ENCODE measurements around the gene GLCCI1. TPM values are rescaled to one million over a fixed set of nuclear protein-coding genes. Genes with fewer than 3 reads are reported as not detected.

GLCCI1 gene
- total and polyA plus RNA-seq, 2 of the 8 experiments (the other 6 are each of a cell fraction or from before 2014, with no cell fraction given) = 12.4 to 27.7 TPM

GRCh38 chr7:8003077-8003476 lies 34.5 kb downstream of the GLCCI1 start:
- Histone ChIP-seq H3K4me2 (ENCODE audit: insufficient read depth in 1 of 2, low read depth in 2 of 2, low read length in 2 of 2) (no peak overlapping the region), H3K14ac (ENCODE audit: insufficient read length) (no peak overlapping the region), H3K9me3 (ENCODE audit: insufficient read depth in 2 of 2, low read depth in 1 of 2, low read length in 1 of 2) (no peaks in the 10 kb centered on the region), H3K27me3 (replicated peaks in 1 of 4; ENCODE audit: control insufficient read depth in 3 of 4, extremely low read depth in 1 of 4, insufficient read depth in 3 of 4, low read length in 3 of 4) (no peaks in the 10 kb centered on the region), H3K4me3 (ENCODE audit: extremely low read depth in 1 of 4, insufficient read depth in 2 of 4, low read depth in 3 of 4, low read length in 4 of 4) (no peak overlapping the region), H2BK120ac (replicated peaks; ENCODE audit: low read depth, low read length) (no peak overlapping the region), H3K27ac (ENCODE audit: low read depth, low read length) (no peak overlapping the region), H2BK20ac (ENCODE audit: low read length) (no peak overlapping the region), H3K4me1 (replicated peaks in 1 of 4; ENCODE audit: control insufficient read depth in 3 of 4, insufficient read depth in 4 of 4, low read length in 3 of 4) (no peaks in the 10 kb centered on the region), H2BK15ac (ENCODE audit: low read length) (no peak overlapping the region), H2AK5ac (ENCODE audit: low read depth, low read length) (no peak overlapping the region), H3K36me3 (ENCODE audit: control insufficient read depth in 2 of 4, insufficient read depth in 4 of 4, low read length in 3 of 4) (peaks cover 0 to 22% (median 6%) of the 10 kb centered on the region in 4 experiments; a peak in 4 of 8 replicates), H3K56ac (replicated peaks; ENCODE audit: insufficient read length, low read depth, low read length) (no peak overlapping the region), H4K5ac (ENCODE audit: insufficient read length, low read depth, low read length) (no peak overlapping the region), H3K23ac (ENCODE audit: insufficient read length) (no peak overlapping the region), H2AFZ (ENCODE audit: low read length) (no peak overlapping the region), H4K91ac (replicated peaks; ENCODE audit: insufficient read length, low read length) (no peak overlapping the region), H2BK12ac (ENCODE audit: low read depth, low read length) (no peak overlapping the region), H3K79me1 (ENCODE audit: low read depth, low read length) (no peaks in the 10 kb centered on the region), H3K79me2 (ENCODE audit: control insufficient read depth in 1 of 2, insufficient read depth in 2 of 2, low read length in 2 of 2) (peaks cover 0 to 24% of the 10 kb centered on the region in 2 experiments; a peak in 3 of 4 replicates), H3K4ac (replicated peaks; ENCODE audit: insufficient read length, low read depth, low read length) (no peak overlapping the region), H3K18ac (ENCODE audit: extremely low read depth, low read length) (no peak overlapping the region), H2BK5ac (ENCODE audit: low read depth, low read length) (no peak overlapping the region), H4K8ac (ENCODE audit: extremely low read depth, insufficient read depth, low read length) (no peak overlapping the region), H4K20me1 (replicated peaks in 1 of 2; ENCODE audit: control insufficient read depth in 1 of 2, insufficient read depth in 2 of 2, low read length in 2 of 2) (no peaks in the 10 kb centered on the region), H3K9ac (replicated peaks in 1 of 4; ENCODE audit: extremely low read depth in 1 of 4, low read depth in 3 of 4, low read length in 3 of 4) (no peak overlapping the region), H3K23me2 (ENCODE audit: low read depth, low read length) (no peaks in the 10 kb centered on the region)
- ChIA-PET POLR2A (ENCODE audit: partially characterized antibody) (no interaction called here), CTCF (ENCODE audit: partially characterized antibody) (interaction anchor here (0.7 to 1.6 kb wide), 3 partner anchors 32 to 341 kb away, joined by 3 to 5 read pairs (median 3); no protein-coding TSS in a partner anchor)
- FAIRE-seq (no peak), DNase-seq (ENCODE audit: low read depth in 1 of 2, low spot score in 2 of 2) (no peak)
- 73% methylated on average over 3 of the region's 3 CpGs; no CpG with 5 or more reads in 1 of the 2 experiments for WGBS, 2 experiments (ENCODE audit: extremely low coverage in 1 of 2, insufficient coverage in 1 of 2, insufficient read length in 1 of 2, insufficient replicate concordance in 2 of 2, low coverage in 1 of 2, low lambda C conversion rate in 2 of 2, missing lambda C conversion rate in 1 of 2)
- TF ChIP-seq GABPA (IDR thresholded peaks at IDR 0.05; ENCODE audit: borderline replicate concordance, insufficient read depth, low read length) = no peak
- no peak for TF ChIP-seq TAF7 (optimal IDR thresholded peaks at IDR 0.05; ENCODE audit: borderline replicate concordance, low read depth, low read length)
- TF ChIP-seq BCL11A (IDR thresholded peaks at IDR 0.05; ENCODE audit: low read depth in 2 of 2, low read length in 2 of 2) = no peak
- TF ChIP-seq CBX5 (IDR thresholded peaks at IDR 0.05; ENCODE audit: low read depth, low read length) = no peak
- no peak for TF ChIP-seq CBX8 (IDR thresholded peaks at IDR 0.05; ENCODE audit: borderline replicate concordance, low read depth, low read length)
- no peak for TF ChIP-seq EZH2 (IDR thresholded peaks at IDR 0.05; ENCODE audit: low read depth, low read length, severe bottlenecking)
- TF ChIP-seq POLR2A (IDR thresholded peaks at IDR 0.05; ENCODE audit: control extremely low read depth in 1 of 2, low read depth in 2 of 2, low read length in 2 of 2) = no peak
- TF ChIP-seq, protein P1, sequence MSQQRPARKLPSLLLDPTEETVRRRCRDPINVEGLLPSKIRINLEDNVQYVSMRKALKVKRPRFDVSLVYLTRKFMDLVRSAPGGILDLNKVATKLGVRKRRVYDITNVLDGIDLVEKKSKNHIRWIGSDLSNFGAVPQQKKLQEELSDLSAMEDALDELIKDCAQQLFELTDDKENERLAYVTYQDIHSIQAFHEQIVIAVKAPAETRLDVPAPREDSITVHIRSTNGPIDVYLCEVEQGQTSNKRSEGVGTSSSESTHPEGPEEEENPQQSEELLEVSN (IDR thresholded peaks at IDR 0.05) = no peak
- no peak for TF ChIP-seq POLR2AphosphoS5 (IDR thresholded peaks at IDR 0.05; ENCODE audit: low read depth, low read length)
- no peak for TF ChIP-seq CHD2 (IDR thresholded peaks at IDR 0.05; ENCODE audit: low read length)
- no peak for TF ChIP-seq NANOG (IDR thresholded peaks at IDR 0.05; ENCODE audit: insufficient read depth, low read depth, low read length, poor library complexity, severe bottlenecking)
